SHP77 (cell line): ENCODE results near the gene PRIM2.
"Not testable (repeated sequence)": the region's sequence is repeated elsewhere in the genome, so short reads cannot be mapped to it uniquely, and the experiment has no call there.

Experiments
- DNase-seq, 2 experiments: peaks; one replicate each; lab custom pipeline; 2025; lab: John Stamatoyannopoulos, UW

Gene PRIM2

GRCh38 chr6:57606331-57606730, 288.9 kb downstream of the PRIM2 start:
- not testable (repeated sequence) for DNase-seq

GRCh38 chr6:57610612-57611011, 293.2 kb downstream of the PRIM2 start:
- not testable (repeated sequence) for DNase-seq

GRCh38 chr6:57618959-57619358, 301.5 kb downstream of the PRIM2 start:
- not testable (repeated sequence) for DNase-seq

GRCh38 chr6:57631773-57632172, 314.3 kb downstream of the PRIM2 start:
- not testable (repeated sequence) for DNase-seq

- DNase-seq: not testable (repeated sequence)
Measured at GRCh38 chr6:57658526-57658925, 341.1 kb downstream of the PRIM2 start.

- DNase-seq: not testable (repeated sequence)
Measured at GRCh38 chr6:57659794-57660193, 342.4 kb downstream of the PRIM2 start.

DNA sequence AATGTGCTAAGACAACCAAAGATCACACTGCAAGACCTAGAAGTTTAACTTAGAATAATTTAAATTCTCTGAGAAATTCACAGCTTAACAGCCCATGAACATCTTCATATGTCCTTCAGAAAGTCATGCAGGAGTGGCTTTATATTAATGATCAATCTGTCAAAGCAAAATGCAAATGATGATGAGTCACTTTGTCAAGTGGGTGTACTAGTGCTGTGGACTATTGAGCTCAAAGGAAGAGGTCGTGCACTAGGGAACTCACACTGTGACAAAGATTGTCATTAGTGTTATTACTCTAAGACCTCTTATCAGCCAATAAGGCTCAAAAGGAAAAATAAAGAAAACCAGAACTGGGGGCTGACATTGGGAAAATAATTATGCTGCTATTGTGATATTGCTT, 343.5 kb downstream of the PRIM2 start:
- not testable (repeated sequence) for DNase-seq

DNA sequence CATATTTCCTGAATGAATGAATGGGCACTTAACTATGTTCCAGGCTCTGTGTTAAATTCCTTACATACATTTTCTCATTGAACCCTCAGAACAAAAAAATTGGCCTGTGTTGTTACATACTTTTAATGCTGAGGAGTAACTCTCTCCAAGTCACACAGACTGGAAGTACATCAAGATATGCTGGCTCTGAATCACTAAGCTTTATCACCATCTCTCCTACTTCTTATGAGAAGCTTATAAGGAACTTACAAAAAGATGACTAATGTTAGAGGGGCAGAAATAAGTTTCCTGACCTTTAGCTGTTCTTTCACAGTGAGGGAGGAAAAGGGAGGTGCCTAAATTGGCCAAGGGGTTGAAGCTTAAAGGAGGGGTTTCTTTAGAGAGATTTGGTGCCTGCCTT, 350.7 kb downstream of the PRIM2 start:
- not testable (repeated sequence) for DNase-seq

DNA sequence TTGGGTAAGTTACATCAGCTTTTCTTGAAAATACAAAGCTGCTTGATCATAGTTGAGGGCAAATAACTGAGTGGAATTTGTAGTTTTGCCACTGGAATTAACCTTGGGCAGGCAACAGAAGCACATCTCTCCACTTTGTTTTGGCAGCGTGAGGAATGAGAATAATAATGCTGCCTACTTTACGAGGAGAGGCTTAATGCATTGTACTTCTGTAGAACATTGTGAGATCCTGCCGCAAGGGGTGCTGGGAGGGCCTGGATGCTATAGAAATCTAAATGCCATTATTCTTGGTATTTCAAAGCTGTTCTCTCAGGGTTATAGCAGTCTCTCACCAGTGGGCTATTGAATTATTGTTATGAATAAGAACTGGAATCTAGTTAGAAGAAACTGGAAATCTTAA, 353.8 kb downstream of the PRIM2 start:
- DNase-seq: not testable (repeated sequence)

DNA sequence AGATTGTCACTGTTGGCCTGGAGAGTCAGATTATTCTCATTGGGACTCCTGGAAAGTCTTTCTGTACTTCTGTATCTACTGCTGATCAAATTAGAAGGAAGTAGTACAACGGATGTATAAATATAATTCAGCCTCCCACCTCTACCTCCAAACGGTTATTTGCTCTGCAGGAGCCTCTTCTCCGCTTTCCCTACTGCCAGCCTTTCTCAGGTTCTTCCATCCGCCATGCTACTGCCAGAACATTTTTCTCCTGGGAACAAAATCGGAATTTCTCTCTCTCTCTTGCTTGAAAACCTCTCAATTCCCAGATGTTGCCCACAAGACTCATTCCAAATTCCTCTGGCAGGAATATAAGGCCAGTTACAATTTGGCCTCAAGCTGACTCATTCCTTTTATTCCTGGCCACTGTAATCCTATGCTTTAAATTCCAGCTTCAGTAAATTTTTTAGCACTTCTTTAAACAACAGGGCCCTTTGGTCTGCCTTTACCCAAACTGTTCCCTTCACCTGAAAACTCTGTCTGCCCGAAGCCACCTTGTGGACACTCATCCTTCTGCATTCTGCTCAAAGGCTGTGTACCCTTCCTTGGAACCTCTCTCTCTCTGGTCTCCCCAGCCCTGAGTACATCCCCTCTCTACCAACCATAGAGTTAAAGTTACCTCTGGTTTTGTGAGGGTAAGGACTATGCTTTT, 354.7 kb downstream of the PRIM2 start:
- DNase-seq: peak in 1 of 2 experiments; percentile 7

- peak; percentile 12 to 49 for DNase-seq
Measured at GRCh38 chr6:57673281-57673680, 355.9 kb downstream of the PRIM2 start.

- DNase-seq: not testable (repeated sequence)
Measured at GRCh38 chr6:57675386-57675785, 358.0 kb downstream of the PRIM2 start.

- DNase-seq: not testable (repeated sequence)
Measured at GRCh38 chr6:57696382-57696781, 379.0 kb downstream of the PRIM2 start.
